PC-9 (cell line): Measurements from ENCODE around the gene ANKRD39. TPM values are rescaled to one million over a fixed set of nuclear protein-coding genes. Genes with fewer than 3 reads are reported as not detected.
A peak's percentile ranks its signal among the peaks of the same experiment; 100 is the strongest.

Experiments used
- BruUV-seq: library from RNA; stranded (reverse); fragments of 400-500 nt; replicated peaks from 2 replicates; lab custom pipeline; 2021; lab: Mats Ljungman, UMichigan
- CTCF ChIA-PET: fragments of 300-600 bp; sonication (Branson Sonifier 250); formaldehyde crosslinking; loops from one replicate; lab custom pipeline; 2022; ENCODE audit warnings: antibody characterized with exemption; lab: Charles Lee
- POLR2A ChIA-PET: fragments of 300-600 bp; sonication (Branson Sonifier 250); formaldehyde crosslinking; loops from one replicate; lab custom pipeline; 2022; ENCODE audit warnings: antibody characterized with exemption; ENCODE audit not compliant: unreplicated experiment; lab: Charles Lee
- DNase-seq, 2 experiments: peaks; one replicate each; pipeline versions ENCODE4 v3.0.0 to v3.0.0-alpha.2; 2015 to 2022; ENCODE audit warnings: mixed read lengths in 1 of 2
- H2AFZ ChIP-seq: fragments of 200-600 bp; sonication (generic); 2 replicates; pipeline ENCODE4 v1.8.1; 2017; ENCODE audit warnings: antibody characterized with exemption
- H3F3A ChIP-seq: fragments of 200-600 bp; sonication (generic); 2 replicates; pipeline ENCODE4 v1.8.1; 2017; ENCODE audit warnings: antibody characterized with exemption, mild to moderate bottlenecking, low read depth; ENCODE audit not compliant: insufficient read depth
- H3K27ac ChIP-seq: fragments of 200-600 bp; sonication (generic); 2 replicates; pipeline ENCODE4 v1.6.1; 2016; ENCODE audit warnings: mixed run types
- H3K27me3 ChIP-seq: fragments of 200-600 bp; sonication (generic); 2 replicates; pipeline ENCODE4 v1.6.1; 2016; ENCODE audit warnings: low read depth, mixed run types; ENCODE audit not compliant: insufficient read depth
- H3K36me3 ChIP-seq: fragments of 200-600 bp; sonication (generic); 2 replicates; pipeline ENCODE4 v1.6.1; 2016; ENCODE audit warnings: low read depth, mixed run types
- H3K4me1 ChIP-seq: fragments of 200-600 bp; sonication (generic); replicated peaks from 2 replicates; pipeline ENCODE4 v1.6.1; 2016; ENCODE audit warnings: mixed run types; ENCODE audit not compliant: insufficient read depth
- H3K4me2 ChIP-seq: fragments of 200-600 bp; sonication (generic); 2 replicates; pipeline ENCODE4 v1.6.1; 2017; ENCODE audit warnings: mixed run types
- H3K4me3 ChIP-seq: fragments of 200-600 bp; sonication (generic); 2 replicates; pipeline ENCODE4 v1.6.1; 2016; ENCODE audit warnings: mixed run types
- H3K79me2 ChIP-seq: fragments of 200-600 bp; sonication (generic); 2 replicates; pipeline ENCODE4 v1.6.1; 2017; ENCODE audit warnings: low read depth, mixed run types
- H3K9me2 ChIP-seq: fragments of 200-600 bp; sonication (generic); 2 replicates; pipeline ENCODE4 v1.8.1; 2017; ENCODE audit warnings: mild to moderate bottlenecking; ENCODE audit not compliant: insufficient read depth
- H3K9me3 ChIP-seq: fragments of 200-600 bp; sonication (generic); 2 replicates; pipeline ENCODE4 v1.8.1; 2016; ENCODE audit warnings: low read depth; ENCODE audit not compliant: insufficient read depth
- H4K20me1 ChIP-seq: fragments of 200-600 bp; sonication (generic); 2 replicates; pipeline ENCODE4 v1.8.1; 2017; ENCODE audit not compliant: insufficient read depth
- EZH2 ChIP-seq: fragments of 200-600 bp; sonication (generic); IDR thresholded peaks from 2 replicates; pipeline ENCODE4 v1.8.0; 2017; ENCODE audit warnings: antibody characterized with exemption, low read depth
- intact Hi-C: fragments of 100-400 bp; cut with micrococcal nuclease; formaldehyde crosslinking; loops from one replicate; pipeline ENCODE4 v1.10.0; 2022; ENCODE audit not compliant: unreplicated experiment
- total RNA-seq: library from RNA; stranded (reverse); gene quantifications from 2 replicates; pipeline ENCODE4 v1.2.3, GENCODE V29; 2021
- TF ChIP-seq, protein P1 (sequence below): fragments of 200-600 bp; sonication (generic); conservative IDR thresholded peaks from 2 replicates; pipeline ENCODE4 v1.6.1; 2017; ENCODE audit warnings: mixed run types, antibody characterized with exemption, mild to moderate bottlenecking, moderate library complexity

ANKRD39 gene
- total RNA-seq, 1 experiment from 2014 or later = 19.0 TPM

DNA sequence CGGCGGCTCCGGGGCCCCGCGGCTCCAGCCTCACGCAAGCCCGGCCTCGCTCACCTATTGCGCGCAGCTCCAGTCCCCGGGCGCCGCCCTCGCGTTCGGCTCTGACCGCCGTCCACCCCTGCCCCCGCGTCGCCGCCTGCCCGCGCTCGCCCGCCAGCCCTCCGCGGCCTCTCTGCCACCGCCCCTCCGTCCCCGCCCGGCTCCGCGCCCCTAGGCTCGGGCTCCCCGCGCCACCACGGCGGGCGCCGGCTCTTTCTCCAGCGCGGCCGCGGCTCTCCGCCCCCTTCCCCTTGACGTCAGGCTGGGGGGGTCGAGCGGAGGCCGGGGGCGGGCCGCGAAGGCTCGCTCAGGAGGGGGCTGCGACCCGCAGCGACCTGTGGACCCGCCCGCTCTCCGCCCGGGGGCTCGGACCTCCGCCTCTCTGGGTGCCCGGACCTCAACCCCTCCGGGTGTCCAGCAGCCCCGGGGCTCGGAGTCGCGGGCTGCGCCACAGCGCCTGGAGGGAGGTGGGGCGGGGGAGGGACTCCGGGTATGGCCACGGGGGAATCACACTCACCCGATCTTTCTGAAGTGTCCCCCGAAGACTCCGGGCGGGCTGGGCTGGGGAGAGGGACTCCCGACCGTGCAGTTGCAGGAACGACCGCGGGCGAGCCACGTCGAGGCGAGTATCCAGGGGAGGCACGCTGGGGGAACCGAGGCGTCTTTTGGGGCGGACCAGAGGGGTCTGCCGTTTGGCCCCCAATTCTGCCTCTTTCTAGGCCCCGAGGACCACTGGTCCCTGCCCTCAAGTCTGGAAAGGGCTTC lies 12.2 kb upstream of the ANKRD39 start, which contains the start of gene SEMA4C:
Gene SEMA4C (minus strand): TSS at position 259 of the 804 bp plus-strand sequence. CDS start 2,194 bp downstream, outside the sequence.
- H4K20me1 ChIP-seq = peaks cover 9% of the 10 kb centered on the region
- TF ChIP-seq, protein P1, sequence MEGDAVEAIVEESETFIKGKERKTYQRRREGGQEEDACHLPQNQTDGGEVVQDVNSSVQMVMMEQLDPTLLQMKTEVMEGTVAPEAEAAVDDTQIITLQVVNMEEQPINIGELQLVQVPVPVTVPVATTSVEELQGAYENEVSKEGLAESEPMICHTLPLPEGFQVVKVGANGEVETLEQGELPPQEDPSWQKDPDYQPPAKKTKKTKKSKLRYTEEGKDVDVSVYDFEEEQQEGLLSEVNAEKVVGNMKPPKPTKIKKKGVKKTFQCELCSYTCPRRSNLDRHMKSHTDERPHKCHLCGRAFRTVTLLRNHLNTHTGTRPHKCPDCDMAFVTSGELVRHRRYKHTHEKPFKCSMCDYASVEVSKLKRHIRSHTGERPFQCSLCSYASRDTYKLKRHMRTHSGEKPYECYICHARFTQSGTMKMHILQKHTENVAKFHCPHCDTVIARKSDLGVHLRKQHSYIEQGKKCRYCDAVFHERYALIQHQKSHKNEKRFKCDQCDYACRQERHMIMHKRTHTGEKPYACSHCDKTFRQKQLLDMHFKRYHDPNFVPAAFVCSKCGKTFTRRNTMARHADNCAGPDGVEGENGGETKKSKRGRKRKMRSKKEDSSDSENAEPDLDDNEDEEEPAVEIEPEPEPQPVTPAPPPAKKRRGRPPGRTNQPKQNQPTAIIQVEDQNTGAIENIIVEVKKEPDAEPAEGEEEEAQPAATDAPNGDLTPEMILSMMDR = no peak
- no peak for TF ChIP-seq EZH2
- H3K4me2 ChIP-seq = peak within 1 kb of the TSS; percentile 96
- H2AFZ ChIP-seq = peak within 1 kb of the TSS; percentile 98
- H3F3A ChIP-seq = peaks cover 42% of the 10 kb centered on the region; the same call in 1 of the 2 replicates
- ChIA-PET CTCF (interaction anchor here (0.5 kb wide), 1 partner anchor 17 kb away, joined by 3 read pairs; no protein-coding TSS in a partner anchor), POLR2A (interaction anchor here (0.7 kb wide), 1 partner anchor 15 kb away, joined by 3 read pairs; no protein-coding TSS in a partner anchor)
- peak within 1 kb of the TSS; percentile 82 for H3K4me3 ChIP-seq
- peaks cover 50% of the 10 kb centered on the region for H3K4me1 ChIP-seq
- DNase-seq = peak in 1 of 2 experiments; percentile 60
- no peaks in the 10 kb centered on the region for H3K27me3 ChIP-seq
- H3K9me2 ChIP-seq = no peaks in the 10 kb centered on the region
- H3K79me2 ChIP-seq = peaks cover 38% of the 10 kb centered on the region
- BruUV-seq = no TSS peak
- H3K9me3 ChIP-seq = no peaks in the 10 kb centered on the region
- peak within 1 kb of the TSS; percentile 43; the same call in 1 of the 2 replicates for H3K27ac ChIP-seq
- H3K36me3 ChIP-seq = peaks cover 21% of the 10 kb centered on the region
- intact Hi-C loops = loop anchor here (1.0 to 2.0 kb wide), 2 partner anchors 12 to 25 kb away; partner anchors contain the start of gene ANKRD39

DNA sequence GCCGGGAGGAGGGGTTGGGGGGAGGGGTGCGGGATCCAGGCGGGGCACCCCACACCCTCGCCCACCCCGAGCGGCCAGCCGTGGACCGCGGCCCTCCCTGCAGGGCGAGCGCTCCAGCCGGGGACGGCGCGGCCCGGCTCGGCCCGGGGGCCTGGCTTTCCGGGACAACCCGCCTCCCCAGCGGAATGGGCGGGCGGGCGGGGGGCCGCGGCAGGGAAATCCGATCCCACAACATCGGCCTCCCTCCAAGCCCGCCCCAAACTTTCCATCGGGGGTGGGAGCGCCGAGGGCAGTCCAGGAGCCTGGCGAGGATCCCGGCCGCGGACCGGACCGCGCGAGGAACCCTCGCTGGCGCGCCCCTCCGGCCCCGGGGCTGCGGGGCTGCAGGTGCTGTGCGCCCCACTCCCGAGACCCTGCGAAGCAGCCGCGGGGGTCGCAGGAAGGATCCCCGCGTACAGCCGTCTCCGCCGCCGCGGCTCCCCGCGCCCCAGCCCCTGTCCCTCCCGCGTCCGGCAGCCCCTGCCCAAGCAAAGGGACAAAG lies 11.5 kb upstream of the ANKRD39 start:
- intact Hi-C loops = loop anchor here (1.0 to 2.0 kb wide), 2 partner anchors 11 to 25 kb away; partner anchors contain the start of gene ANKRD39
- Histone ChIP-seq H3K27me3 (no peaks in the 10 kb centered on the region), H3K36me3 (peaks cover 28% of the 10 kb centered on the region), H3K27ac (peak overlapping the region; percentile 43; the same call in 1 of the 2 replicates), H3K9me3 (no peaks in the 10 kb centered on the region), H3K4me1 (peaks cover 43% of the 10 kb centered on the region), H3K4me2 (peak overlapping the region; percentile 96), H4K20me1 (peaks cover 9% of the 10 kb centered on the region), H2AFZ (peak overlapping the region; percentile 98), H3K9me2 (no peaks in the 10 kb centered on the region), H3K4me3 (peak overlapping the region; percentile 82), H3F3A (peaks cover 38% of the 10 kb centered on the region; the same call in 1 of the 2 replicates), H3K79me2 (peaks cover 38% of the 10 kb centered on the region)
- POLR2A ChIA-PET = no interaction called here
- DNase-seq = peak; percentile 53 to 77
- TF ChIP-seq EZH2 = no peak
- TF ChIP-seq, protein P1 = peak; percentile 28; the same call in 1 of the 2 replicates
- no TSS peak for BruUV-seq
- CTCF ChIA-PET = interaction anchor here (0.6 to 0.7 kb wide), 2 partner anchors 17 to 112 kb away, joined by 3 read pairs; no protein-coding TSS in a partner anchor
